A673 (cell line): ENCODE data around the gene CADM3.

ENCODE experiments used
- CTCF ChIP-seq: fragments of 300-800, 200-600 bp; sonication (generic); conservative IDR thresholded peaks from 2 replicates; pipeline ENCODE4 v1.5.1; 2017; ENCODE audit warnings: low read depth, mild to moderate bottlenecking, antibody characterized with exemption, low read length, moderate library complexity, mixed read lengths
- EZH2 ChIP-seq: fragments of 200-600 bp; sonication (generic); IDR thresholded peaks from 2 replicates; pipeline ENCODE4 v1.6.1; 2017; ENCODE audit warnings: borderline replicate concordance, low read depth, mild to moderate bottlenecking, mixed read lengths, antibody characterized with exemption, low read length; ENCODE audit not compliant: poor library complexity, severe bottlenecking

DNA sequence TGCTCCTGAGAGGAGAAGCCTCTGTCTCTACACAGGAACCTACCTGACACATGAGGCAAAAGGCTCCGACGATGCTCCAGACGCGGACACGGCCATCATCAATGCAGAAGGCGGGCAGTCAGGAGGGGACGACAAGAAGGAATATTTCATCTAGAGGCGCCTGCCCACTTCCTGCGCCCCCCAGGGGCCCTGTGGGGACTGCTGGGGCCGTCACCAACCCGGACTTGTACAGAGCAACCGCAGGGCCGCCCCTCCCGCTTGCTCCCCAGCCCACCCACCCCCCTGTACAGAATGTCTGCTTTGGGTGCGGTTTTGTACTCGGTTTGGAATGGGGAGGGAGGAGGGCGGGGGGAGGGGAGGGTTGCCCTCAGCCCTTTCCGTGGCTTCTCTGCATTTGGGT is 29.4 kb downstream of the CADM3 start:
- TF ChIP-seq CTCF = no peak
- TF ChIP-seq EZH2 = no peak
